HG02759 (cell line): ENCODE data around the gene GUSB.
A peak's percentile ranks its signal among the peaks of the same experiment; 100 is the strongest.
"Not testable (repeated sequence)": the region's sequence is repeated elsewhere in the genome, so short reads cannot be mapped to it uniquely, and the experiment has no call there.

Experiments
- ATAC-seq: cut with Tn5 transposase; IDR thresholded peaks from one replicate; pipeline ENCODE4 v1.9.1; 2021; ENCODE audit warnings: mild to moderate bottlenecking, moderate library complexity; ENCODE audit not compliant: unreplicated experiment

The GUSB gene

DNA sequence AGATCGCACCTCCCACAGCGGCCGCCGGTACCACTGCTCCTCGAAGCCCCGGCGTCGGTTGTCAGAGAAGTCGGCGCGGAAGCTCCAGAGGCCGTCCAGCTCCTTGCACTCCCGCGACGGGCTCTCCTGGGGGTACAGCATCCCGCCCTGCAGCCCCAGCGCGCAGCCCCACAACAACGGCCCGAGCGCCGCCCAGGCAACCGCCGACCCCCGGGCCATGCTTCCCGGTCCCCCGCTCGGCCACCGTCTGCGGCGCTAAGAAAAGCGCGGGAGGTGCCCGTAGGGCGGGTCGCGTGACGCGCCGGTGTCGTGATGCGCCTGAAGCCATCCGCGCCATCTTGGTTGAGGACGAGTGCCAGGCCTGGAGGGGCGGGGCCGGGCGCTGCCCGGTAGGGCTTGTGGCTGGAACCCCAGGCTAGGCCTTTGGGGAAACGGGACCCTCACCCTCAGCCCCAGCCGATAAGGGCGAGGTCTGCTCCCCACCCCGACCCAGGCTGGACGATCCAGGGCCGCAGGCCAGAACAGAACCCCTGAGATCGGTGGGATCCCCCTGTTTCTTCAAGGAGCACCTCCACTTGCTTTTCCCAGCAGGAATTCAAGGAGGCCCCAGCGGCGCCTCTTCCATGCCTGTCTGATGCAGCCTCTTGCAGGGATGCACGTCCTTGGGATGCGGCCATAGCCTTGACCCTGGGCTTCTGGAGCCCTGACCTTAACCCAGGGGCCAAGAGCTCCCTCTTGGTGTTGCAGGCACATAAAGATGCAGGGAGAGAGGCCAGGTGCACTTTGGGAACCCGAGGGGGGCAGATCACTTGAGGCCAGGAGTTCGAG, at the start of gene GUSB:
Gene GUSB (minus strand): TSS at position 249 of the 828 bp plus-strand sequence. CDS start 30 bp downstream, at position 219.
- ATAC-seq = peak; percentile 85

DNA sequence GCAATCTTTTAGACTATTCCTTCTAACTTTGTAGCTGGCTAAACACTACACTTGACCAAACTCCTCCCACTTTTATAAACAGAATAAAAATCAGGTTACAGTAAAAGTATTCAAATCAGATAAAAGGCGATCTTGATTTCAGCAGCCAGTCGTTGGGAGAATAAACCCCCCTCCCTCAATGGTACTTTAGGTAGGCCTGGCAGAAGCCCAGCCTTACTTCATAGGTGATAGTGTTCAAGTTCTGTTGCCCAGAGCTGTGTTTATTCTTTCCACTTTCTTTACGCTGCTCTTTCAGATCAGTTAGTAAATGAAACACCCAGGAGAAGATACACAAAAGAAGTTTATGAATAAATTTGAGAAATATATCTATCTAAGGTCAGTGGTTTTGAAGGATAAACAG, 46.3 kb upstream of the GUSB start:
- not testable (repeated sequence) for ATAC-seq

DNA sequence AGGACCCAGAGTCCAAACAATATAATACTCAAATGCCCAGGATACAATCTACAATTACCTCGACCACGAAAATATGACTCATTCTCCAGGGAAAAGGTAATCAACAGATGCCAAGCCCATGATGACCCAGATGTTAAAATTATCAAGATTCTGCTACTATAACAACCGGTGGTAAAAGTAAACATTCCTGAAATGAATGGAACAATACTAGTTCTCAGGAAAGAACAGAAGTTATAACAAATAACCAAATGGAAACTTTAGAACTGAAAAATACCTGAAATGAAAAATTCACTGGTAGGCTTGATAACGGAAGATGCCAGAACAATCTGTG, 34.1 kb upstream of the GUSB start:
- ATAC-seq = no peak

DNA sequence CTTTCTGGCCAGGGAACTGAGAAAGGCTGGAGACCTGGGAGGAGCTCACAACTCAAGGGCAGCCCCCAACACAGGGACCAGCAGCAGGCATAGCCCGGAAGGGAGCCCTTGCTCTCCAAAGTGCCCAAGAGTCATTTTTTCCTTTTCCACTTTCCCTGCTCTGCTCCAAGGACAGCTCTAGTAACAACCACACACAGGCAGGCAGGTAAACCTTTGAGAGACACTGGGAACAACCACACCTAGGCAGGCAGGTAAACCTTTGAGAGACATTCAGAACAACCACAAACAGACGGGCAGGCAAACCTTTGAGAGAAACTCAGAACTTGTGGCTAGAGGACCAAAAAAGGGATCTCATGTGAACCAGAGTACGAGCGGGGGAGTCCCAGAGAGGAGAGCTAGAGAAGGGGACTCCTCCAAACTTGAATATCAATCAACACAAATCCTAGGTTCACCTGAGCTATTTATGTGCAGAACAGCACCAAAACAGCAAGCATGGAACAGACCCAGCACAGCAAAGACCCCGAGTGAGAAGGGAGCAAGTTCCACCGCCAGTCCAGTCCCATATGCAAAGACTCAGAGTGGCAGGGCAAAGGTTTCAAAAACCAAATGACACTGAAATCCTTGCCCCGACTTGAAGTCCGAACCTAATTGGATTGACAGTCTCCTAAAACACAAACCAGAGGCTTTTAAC, 33.6 kb upstream of the GUSB start:
- ATAC-seq = no peak

DNA sequence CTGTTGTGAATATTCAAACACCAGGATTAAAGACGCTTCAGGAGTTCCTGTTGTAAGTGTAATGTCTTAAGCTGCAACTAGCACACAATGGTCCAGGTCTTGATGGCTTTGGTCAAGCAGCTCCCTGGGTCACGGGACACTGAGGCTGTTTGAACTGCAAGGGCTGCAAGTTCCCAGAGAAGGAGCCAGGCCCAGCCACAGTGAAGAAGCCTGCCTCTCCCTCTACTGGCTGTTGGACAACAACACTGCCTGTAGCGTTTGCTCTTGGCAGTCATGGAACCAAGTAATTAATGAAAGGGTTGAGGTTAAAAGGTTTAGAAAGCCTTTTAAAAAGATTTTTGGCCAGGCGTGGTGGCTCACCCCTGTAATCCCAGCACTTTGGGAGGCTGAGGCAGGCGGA, 31.9 kb upstream of the GUSB start:
- ATAC-seq = no peak

DNA sequence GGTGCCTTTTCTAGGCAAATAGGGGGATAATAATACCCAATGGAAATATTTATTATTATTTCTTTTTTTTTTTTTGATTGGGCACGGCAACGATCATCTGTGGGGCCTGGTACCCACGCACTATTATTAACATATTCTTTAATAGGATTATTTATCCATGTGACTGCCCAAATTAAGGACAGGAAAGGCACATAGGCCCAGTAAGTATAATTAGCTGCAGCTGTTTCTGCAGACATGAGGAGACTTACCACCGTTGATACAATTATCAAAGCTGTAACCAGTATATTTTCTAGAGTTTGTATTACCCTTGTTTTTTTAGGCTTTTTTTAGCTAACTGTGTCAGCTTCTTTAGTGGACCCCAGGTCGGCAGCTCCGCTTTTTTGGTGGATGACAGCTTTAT, 25.2 kb upstream of the GUSB start:
- no peak for ATAC-seq

DNA sequence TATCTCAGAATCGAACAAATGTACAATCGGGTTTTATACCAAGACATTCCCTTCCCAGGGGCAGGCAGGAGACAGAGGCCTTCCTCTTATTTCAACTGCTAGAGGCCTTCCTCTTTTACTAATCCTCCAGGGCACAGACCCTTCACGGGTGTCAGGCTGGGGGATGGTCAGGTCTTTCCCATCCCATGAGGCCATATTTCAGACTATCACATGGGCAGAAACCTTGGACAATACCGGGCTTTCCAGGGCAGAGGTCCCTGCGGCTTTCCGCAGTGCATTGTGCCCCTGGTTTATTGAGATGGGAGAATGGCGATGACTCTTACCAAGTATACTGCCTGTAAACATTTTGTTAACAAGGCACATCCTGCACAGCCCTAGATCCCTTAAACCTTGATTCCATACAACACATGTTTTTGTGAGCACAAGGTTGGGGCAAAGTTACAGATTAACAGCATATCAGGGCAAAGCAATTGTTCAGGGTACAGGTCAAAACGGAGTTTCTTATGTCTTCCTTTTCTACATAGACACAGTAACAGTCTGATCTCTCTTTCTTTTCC, 23.2 kb upstream of the GUSB start:
- ATAC-seq = not testable (repeated sequence)

DNA sequence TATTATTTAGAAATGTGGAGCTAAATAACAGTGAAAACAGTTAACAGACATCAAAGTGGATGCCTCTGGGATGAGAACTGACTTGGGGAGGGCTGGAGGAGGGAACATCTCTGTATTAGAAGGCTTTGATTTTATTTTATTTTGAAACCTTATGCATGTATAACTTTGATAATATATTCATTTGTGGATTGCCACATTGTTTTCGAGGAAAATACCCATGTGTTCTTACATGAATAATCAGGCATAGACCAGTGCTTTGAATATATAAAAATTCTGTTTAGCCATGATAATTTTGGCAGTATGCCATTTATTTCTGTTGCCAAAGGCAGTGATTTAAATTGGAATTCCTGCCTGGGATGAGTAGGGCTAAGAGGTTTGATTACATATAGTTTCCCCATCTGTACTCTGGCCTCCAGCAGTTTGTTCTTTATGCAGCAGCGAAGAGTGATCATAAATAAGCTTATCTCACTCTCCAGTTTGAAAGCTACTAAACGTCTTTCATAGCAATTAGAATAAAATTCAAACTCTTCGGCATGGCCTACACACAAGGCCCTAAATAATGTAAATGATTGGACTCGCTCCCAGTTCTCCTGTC, 18.9 kb upstream of the GUSB start:
- not testable (repeated sequence) for ATAC-seq

DNA sequence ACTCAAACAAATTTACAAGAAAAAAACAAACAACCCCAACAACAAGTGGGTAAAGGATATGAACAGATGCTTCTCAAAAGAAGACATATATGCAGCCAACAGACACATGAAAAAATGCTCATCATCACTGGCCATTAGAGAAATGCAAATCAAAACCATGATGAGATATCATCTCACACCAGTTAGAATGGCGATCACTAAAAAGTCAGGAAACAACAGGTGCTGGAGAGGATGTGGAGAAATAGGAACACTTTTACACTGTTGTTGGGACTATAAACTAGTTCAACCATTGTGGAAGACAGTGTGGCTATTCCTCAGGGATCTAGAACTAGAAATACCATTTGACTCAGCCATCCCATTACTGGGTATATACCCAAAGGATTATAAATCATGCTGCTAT, 13.0 kb upstream of the GUSB start:
- not testable (repeated sequence) for ATAC-seq

DNA sequence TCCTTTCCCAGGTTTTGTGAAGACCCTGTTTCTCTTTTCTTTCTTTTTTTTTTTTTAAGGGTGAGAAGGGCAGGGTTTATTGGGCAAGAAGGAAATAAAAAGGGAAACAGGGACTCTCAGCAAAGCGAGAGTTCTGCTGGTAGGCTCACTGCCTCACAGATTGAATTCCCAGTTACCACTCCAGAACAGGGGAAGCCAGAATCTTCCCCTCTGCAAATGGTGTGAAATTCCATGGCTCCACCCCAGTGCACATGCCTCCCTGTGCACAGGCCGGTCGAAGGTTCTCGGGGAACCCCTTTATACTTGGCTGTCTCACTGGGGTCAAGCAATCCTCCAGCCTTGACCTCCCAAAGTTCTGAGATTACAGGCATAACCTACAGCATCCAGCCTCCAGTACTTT, 10.5 kb upstream of the GUSB start:
- no peak for ATAC-seq

DNA sequence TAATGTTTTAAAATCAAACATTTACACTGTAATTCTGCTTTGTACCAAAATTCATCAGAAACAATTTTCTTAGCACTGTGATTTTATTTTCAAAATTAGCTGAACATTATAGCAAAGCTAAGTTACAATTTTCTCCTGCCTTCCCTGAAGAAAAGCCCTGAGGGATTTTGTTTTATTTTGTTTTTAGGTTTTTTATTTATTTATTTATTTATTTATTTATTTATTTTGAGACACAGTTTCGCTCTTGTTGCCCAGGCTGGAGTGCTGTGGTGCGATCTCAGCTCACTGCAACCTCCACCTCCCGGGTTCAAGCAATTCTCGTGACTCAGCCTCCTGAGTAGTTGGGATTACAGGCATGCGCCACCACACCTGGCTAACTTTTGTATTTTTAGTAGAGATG, 9.8 kb upstream of the GUSB start:
- not testable (repeated sequence) for ATAC-seq

DNA sequence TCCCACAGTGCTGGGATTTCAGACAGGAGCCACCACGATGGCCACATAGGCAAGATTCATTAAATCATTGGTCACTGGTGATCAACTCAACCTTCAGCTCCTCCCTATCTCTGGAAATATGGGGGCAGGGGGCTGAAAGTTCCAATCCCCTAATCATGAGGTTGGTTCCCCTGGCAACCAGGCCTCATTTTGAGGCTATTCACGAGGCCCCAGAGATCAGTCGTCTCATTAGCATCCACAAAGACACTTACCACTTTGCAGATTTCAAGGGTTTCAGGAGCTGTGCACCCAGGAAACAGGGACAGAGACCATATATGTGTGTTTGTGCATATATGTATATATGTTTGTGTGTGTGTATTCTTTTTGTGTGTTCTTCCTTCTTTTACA, 7.7 kb upstream of the GUSB start:
- ATAC-seq = no peak

DNA sequence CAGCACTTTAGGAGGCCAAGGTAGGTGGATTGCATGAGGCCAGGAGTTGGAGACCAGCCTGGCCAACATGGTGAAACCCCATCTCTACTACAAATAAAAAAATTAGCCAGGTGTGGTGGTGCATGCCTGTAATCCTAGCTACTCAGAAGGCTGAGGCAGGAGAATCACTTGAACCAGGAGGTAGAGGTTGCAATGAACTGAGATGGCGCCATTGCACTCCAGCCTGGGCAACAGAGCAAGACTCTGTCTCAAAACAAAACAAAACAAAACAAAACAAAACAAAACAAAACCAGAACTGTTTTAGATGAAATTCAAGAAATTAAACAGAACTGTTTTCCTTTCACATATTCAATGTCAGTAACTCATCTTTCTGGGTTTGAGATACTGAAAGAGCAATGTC, 6.5 kb upstream of the GUSB start:
- not testable (repeated sequence) for ATAC-seq

DNA sequence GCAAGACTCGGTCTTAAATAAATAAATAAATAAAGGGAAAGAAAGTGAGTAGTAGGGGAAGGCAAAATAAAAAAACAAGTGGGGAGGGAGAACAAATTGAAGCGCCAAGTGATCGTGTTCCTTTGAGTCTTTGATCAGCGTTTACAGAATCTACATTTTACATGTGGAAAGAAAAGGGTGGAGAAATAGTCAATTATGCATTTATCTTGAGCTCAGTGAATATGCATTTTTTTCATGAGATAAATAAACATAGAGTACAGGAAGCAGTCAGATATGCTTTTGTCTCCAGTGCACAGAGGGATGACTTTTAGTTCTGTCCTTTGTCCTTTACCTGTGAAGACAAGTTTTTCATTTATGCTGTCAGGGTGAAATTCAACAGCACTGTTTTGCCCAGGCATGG, 6.1 kb upstream of the GUSB start:
- ATAC-seq = no peak

DNA sequence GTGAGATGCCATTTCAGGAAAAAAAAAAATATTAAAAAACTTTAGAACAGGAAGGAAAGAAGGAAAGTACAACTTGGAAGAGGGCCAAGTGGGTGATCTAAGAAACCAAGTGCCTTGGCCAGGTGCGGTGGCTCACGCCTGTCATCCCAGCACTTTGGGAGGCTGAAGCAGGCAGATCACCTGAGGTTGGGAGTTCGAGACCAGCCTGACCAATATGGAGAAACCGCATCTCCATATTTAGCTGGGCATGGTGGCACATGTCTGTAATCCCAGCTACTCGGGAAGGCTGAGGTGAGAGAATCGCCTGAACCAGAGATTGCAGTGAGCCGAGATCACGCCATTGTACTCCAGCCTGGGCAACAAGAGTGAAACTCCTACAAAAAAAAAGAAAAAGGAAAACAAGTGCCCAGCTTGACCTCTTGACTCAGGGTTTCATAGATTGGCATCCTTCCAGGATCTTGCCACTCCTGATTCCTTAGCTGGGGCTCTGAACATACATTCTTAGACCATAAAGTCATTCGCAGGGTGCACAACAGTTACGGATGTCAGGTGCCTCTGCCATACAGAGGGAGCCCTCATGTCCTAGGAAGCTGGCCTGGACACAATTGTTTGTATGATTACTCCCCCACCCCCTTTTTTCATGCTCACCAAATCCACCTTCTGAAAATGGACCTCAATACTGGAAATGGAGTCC, 2.1 kb upstream of the GUSB start:
- ATAC-seq = no peak

DNA sequence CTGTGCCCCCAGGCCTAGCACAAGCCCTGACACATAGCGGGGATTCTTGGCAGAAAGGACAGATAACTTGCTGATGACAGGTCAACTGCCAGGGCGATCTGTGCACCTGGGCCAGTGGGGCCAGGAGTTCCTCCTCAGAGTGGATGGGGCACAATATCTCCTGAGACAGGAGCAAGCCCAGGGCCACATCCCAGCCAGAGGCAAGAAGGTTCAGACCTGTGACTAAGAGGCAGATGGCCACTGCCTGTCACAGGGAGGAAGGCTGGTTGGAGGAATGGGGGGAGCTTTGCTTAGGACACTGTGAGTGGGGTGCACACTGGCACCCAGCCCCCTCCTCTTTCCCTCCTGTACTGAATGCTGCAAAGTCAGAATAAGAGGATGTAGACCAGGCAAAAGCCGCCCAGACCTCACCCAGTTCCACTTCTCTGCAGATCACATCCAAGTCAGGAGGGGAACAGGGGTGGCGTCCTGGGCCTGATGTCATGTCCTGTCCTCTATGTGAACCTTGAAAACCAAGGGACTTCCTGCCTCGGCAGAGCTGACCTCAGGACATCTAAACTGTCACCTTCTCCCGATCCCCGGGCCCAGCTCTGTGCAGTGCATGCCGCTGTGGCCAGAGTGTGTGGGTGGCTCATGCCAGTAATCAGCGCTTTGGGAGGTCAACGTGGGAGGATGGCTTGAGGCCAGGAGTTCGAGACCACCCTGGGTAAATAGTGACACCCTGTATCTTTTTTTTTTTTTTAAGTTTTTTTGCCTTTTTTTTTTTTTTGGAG, 1.3 kb downstream of the GUSB start:
- peak; percentile 72 for ATAC-seq

DNA sequence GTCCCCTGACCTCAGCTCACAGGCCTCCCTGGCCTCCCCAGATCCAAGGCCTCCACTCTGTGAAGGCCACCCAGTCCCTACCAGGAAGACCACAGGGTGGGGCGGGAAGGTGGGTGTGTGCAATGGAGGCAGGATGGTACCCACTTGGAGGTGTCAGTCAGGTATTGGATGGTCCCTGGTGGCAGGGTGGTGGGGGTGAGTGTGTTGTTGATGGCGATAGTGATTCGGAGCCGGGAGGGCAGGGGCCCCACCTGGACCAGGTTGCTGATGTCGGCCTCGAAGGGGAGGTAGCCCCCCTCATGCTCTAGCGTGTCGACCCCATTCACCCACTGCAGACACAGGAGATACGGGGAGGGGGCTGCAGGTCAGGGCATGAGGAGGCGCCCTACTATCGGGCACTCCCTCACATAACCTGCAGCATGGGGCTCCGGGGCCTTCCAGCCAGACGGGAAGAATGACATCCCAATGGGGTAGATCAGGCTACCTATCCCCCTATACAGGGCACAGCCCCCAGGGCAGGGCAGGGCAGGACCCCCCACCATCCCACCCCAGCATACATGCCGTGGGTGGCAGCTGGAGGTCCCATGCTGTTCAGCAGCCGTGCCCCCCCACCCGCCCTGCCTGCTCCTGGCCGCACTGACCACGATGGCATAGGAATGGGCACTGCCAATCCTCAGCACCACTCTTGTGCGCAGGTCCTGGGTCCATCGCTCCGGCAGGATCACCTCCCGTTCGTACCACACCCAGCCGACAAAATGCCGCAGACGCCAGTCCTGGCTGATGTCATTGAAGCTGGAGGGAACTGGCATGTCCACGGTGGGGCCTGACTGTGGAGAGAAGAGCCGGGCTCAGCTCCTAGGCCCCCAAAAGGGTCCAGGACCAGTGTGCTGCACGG, 2.2 kb downstream of the GUSB start:
- no peak for ATAC-seq

DNA sequence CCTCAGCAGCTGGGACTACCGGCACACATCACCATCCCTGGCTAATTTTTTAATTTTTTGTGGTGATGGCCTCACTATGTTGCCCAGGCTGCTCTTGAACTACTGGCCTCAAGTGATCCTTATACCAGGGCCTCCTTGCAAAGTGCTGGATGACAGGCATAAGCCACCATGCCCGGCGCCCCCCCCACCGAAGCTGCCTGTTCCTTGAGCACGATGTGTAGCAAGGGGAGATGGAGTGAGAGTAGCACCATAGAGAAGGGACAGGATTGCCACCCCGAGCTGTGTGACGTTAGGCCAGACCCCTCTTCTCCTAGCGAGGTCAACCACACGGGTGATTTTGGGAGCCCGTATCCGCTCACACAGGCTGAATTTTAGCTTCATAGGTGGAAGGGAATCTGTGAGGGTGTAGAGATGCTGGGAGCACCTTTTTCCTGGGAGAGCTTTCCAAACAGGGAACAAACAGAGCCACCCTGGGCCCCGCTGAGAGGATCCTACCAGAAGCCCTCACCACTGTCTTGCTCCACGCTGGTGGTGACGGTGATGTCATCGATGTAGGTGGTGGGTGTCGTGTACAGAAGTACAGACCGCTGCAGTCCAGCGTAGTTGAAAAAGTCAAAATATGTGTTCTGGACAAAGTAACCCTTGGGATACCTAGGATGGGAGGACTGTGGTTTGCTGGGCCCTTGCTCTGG, 3.0 kb downstream of the GUSB start:
- no peak for ATAC-seq

DNA sequence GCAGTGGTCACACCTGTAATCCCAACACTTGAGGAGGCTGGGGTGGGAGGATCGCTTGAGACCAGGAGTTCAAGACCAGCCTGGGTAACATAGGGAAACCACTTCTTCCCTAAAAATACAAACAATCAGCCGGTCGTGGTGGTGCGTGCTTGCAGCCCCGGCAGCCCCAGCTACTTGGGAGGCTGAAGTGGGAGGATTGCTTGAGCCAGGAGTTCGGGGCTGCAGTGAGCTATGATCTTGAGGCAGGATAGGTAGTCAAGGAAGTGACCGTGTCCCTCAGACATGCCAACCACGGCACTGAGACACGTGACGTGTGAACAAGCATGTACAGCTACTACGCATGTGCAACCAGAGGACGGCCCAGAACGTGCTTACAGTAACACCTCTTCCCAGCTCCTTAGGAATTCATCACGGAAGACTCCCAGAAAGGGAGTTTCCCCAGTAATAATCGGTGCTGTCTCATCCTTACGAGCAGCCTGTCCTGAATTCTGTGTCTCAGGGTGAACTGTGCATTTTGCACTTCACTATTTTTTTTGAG, 5.3 kb downstream of the GUSB start:
- ATAC-seq = no peak
